Muscle layer of duodenum (tissue), 2 donors: ENCODE results near the gene WWOX.

Experiments
- H3K27ac ChIP-seq: one replicate; pipeline ENCODE4 v1.7.0; 2013; ENCODE audit warnings: mild to moderate bottlenecking, low read length
- H3K27me3 ChIP-seq: one replicate; pipeline ENCODE4 v1.7.0; 2013; ENCODE audit warnings: low read depth, mild to moderate bottlenecking, control low read depth, low read length
- H3K36me3 ChIP-seq, 2 donors: one replicate each; pipeline ENCODE4 v1.7.0; 2013; ENCODE audit warnings: low read length in 2 of 2, control low read depth in 1 of 2, mild to moderate bottlenecking in 1 of 2; ENCODE audit not compliant: insufficient read depth in 2 of 2, control insufficient read depth in 1 of 2
- H3K4me1 ChIP-seq, 2 donors: one replicate each; pipeline ENCODE4 v1.7.0; 2013; ENCODE audit warnings: low read length in 2 of 2, mild to moderate bottlenecking in 2 of 2, control low read depth in 1 of 2, moderate library complexity in 1 of 2; ENCODE audit not compliant: insufficient read depth in 2 of 2, control insufficient read depth in 1 of 2
- H3K4me3 ChIP-seq, 2 donors: one replicate each; pipeline ENCODE4 v1.7.0; 2013; ENCODE audit warnings: low read length in 2 of 2, low read depth in 1 of 2, mild to moderate bottlenecking in 1 of 2
- H3K9me3 ChIP-seq, 2 donors: one replicate each; pipeline ENCODE4 v1.7.0; 2013; ENCODE audit warnings: low read length in 2 of 2, control low read depth in 1 of 2, mild to moderate bottlenecking in 1 of 2; ENCODE audit not compliant: control insufficient read depth in 1 of 2
- donor health status: healthy.

WWOX gene

DNA sequence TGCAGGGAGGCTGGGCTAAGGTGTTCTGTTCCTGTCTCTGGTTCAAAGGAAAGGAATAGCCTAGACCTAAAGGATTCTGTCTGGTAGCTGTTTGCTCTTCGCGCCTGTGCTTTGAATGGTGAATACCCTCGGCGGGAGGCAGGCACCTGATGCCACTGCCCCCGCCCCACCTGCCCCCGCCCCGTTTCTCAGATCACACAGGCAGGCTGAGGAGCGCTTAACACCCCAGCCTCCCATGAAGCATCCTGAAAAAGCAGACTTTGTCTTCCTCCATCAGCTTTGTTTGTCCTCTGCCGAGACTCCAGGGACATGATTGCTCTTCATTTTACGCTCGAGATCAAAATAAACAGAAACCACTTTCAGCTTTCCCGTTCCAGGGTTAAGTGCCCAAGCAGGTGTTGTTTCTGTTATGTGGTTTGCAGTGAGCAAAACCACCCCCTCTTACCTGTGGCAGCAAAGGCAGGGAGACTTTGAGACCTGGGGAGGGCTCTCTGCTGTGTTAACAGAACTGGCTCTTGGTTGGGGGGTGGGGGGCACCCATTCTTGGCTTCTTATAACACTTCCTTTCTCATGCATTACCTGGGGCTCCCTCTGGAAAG is 452.1 kb downstream of the WWOX start:
- H3K27ac ChIP-seq: no peak overlapping the region
- H3K4me3 ChIP-seq: no peak overlapping the region
- H3K27me3 ChIP-seq: no peaks in the 10 kb centered on the region

DNA sequence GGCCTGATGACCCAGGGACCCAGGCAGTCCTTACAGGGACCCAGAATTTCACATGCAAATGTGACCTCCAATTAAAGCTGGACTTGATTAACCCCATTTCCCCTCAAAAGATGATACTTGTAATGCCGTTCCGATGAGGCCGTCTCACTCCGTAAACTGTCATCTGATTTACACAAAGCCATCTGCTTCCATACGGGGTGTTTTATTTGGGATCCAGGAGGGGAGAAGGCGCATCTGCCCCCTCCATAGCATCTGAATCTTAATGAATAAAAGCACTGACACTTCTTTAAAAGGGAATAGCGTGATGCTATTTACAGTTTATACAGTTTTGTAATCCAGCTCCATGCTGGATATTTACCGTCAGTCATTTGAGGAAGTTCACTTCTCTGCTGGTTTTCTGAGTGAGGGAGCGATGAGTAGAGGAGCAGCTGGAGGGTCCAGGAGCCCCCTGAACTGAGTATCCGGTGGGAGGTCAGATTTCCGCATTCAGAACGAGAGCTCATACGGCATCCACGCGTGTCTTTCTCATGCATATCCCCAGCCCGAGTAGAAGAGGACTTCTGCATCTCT is 452.7 kb downstream of the WWOX start:
- H3K9me3 ChIP-seq: no peaks in the 10 kb centered on the region
- no peak overlapping the region for H3K27ac ChIP-seq
- no peaks in the 10 kb centered on the region for H3K4me1 ChIP-seq
- no peaks in the 10 kb centered on the region for H3K36me3 ChIP-seq
- no peaks in the 10 kb centered on the region for H3K27me3 ChIP-seq
- H3K4me3 ChIP-seq: no peak overlapping the region

More for the DNA sequence above, 452.1 kb downstream of the WWOX start:
- H3K36me3 ChIP-seq: no peaks in the 10 kb centered on the region
- H3K9me3 ChIP-seq: no peaks in the 10 kb centered on the region
- H3K4me1 ChIP-seq: no peaks in the 10 kb centered on the region

DNA sequence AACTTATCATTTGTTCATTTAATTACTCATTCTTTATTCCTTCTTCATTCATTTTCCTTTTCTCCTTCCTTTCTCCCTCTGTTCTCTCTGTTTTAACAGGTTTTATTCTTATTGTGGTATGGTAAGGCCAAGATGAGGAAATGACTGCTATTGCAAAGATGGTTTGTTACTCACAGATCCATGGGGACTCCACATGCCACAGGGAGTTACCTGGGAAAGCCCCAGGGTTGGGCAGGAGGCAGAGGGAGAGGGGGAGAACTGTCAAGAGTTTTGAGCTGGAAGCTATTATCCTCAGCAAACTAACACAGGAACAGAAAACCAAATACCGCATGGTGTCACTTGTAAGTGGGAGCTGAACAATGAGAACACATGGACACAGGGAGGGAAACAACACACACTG is 453.3 kb downstream of the WWOX start:
- Histone ChIP-seq H3K4me3 (no peak overlapping the region), H3K9me3 (no peaks in the 10 kb centered on the region), H3K27me3 (no peaks in the 10 kb centered on the region), H3K27ac (no peak overlapping the region), H3K36me3 (no peaks in the 10 kb centered on the region), H3K4me1 (no peaks in the 10 kb centered on the region)

DNA sequence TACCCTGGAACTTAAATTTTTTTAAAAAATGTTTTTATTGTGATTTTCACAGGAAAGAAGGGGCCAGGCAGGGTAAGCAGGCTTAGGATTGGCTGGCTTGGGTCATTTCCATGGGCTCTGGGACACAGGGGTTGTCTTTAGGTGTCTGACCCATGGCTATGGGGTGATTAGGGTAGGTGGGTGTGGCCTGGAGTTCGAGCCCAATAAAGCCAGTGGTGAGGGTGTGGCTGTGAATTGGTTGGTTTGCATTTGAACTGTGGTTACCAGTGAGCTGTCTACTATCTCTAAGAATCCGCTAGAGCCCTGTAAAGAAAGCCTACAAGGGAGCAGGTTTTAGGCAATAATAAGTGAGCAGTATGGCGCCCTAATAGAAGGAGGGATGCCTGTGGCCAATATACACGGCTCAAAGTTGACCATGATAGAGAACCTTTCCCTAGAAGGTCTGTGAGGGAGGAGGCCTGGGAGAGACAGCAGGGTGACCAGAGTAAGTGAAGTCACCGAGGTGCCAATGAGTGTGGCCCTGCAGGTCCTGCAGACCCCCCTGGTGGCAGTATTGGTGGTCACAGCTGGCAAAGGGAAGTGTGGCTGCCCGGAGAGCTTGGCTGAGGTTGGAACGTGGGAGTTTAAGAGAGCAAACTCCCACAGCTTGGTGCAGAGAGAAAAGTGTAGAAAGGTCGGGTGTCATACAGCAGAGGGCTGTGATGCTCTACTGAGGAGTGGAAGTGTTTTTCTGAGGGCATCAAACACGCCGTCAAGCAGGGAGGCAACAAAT is 454.0 kb downstream of the WWOX start:
- no peak overlapping the region for H3K4me3 ChIP-seq
- H3K36me3 ChIP-seq: no peaks in the 10 kb centered on the region
- H3K9me3 ChIP-seq: no peaks in the 10 kb centered on the region
- no peaks in the 10 kb centered on the region for H3K27me3 ChIP-seq
- H3K27ac ChIP-seq: no peak overlapping the region
- no peaks in the 10 kb centered on the region for H3K4me1 ChIP-seq

DNA sequence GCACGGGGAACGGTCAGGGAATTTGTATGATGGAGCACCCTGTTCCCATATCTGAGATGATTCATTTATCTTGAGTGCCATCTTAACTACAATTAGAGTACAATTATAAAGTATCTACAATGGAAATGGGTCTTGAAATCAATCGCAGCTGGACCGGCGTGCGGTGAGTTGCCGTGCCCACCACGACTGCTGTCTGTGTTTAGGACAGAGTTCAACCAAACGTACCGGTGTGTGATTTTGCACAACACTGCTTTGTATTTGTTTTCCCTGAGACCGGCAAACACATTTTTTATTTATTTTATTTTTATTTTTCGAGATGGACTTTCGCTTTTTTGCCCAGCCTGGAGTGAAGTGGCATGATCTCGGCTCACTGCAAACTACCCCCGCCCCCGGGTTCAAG is 457.0 kb downstream of the WWOX start:
- Histone ChIP-seq H3K4me3 (no peak overlapping the region), H3K27ac (no peak overlapping the region), H3K4me1 (no peaks in the 10 kb centered on the region), H3K27me3 (no peaks in the 10 kb centered on the region), H3K36me3 (no peaks in the 10 kb centered on the region), H3K9me3 (no peaks in the 10 kb centered on the region)

DNA sequence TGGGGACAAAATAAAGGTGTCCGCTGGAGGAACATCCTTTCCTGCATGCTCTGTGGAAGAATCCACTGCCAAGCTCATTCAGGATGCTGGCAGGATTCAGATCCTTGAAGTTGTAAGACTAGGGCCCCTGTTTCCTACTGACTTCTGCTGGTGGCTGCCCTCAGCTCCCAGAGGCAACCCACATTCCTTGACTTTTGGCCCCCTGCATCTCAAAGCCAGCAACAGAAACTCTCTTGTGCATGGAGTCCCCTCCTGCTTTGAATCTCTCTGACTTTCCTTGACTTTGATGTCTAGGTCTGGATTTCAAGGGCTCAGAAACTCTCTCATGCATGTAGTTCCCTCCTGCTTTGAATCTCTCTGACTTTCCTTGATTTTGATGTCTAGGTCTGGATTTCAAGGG is 461.5 kb downstream of the WWOX start:
- Histone ChIP-seq H3K27ac (no peak overlapping the region), H3K4me3 (no peak overlapping the region), H3K27me3 (no peaks in the 10 kb centered on the region), H3K36me3 (no peaks in the 10 kb centered on the region), H3K9me3 (peaks cover 0 to 6% of the 10 kb centered on the region in 2 donors), H3K4me1 (no peaks in the 10 kb centered on the region)

DNA sequence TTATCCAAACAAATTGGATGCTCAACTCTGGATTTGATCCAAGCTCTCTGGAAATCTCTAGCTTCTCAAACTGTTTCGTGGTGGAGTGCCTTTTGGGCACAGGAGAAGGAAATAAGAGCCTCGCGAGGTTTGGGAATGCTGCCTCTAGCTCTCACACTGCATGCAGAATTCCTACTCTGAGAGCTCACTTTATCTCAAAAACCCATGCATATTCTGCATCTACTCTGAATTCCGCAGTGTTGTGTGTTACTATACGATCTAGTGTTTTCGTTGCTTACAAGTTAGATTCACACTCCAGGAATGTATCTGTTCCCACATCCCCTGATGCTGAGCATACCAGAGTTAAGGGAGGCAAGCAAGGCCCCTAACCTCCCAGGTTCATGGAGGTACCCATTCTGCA is 462.7 kb downstream of the WWOX start:
- no peak overlapping the region for H3K27ac ChIP-seq
- no peaks in the 10 kb centered on the region for H3K4me1 ChIP-seq
- no peak overlapping the region for H3K4me3 ChIP-seq
- H3K9me3 ChIP-seq: peaks cover 0 to 6% of the 10 kb centered on the region in 2 donors
- no peaks in the 10 kb centered on the region for H3K36me3 ChIP-seq
- no peaks in the 10 kb centered on the region for H3K27me3 ChIP-seq

DNA sequence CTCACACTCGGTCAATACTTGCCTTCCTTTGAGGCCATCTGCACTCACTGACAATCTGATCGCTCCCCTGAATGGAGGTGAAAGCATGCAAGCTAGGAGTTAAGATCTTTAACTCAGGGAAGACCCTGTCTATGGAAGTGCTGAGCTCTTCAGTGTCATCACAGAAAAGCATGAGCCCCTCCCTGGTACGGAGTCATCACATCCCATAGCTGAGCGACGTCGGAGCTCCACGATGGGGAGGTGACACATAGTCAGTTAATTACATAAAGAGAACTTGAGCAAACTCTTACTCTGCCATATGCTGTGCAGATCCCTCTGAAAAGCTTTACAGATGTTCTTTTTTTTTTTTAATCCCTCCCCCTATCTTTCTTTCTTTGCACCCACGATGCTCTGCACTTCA is 463.2 kb downstream of the WWOX start:
- peaks cover 0 to 6% of the 10 kb centered on the region in 2 donors for H3K9me3 ChIP-seq
- no peaks in the 10 kb centered on the region for H3K36me3 ChIP-seq
- no peaks in the 10 kb centered on the region for H3K27me3 ChIP-seq
- H3K4me3 ChIP-seq: no peak overlapping the region
- H3K4me1 ChIP-seq: no peaks in the 10 kb centered on the region
- no peak overlapping the region for H3K27ac ChIP-seq

DNA sequence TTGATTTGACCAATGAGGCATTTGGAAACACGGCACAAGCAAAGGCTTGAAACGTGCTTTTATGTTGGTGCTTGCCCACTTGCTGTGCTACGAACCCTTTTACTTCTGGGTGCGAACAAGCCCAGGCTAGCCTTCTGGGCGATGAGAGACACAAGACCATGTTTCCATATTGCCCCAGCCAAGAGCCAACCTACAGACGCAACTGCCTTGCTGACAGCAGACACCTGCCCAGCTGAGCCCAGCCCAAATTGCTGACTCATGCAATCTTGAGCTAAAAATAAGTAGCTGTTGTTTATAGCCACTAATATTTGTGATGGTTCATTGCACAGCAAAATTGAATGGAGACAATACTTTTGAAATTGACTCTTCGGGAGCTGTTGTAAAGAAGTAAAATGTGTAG is 464.5 kb downstream of the WWOX start:
- Histone ChIP-seq H3K9me3 (peaks cover 0 to 6% of the 10 kb centered on the region in 2 donors), H3K27me3 (no peaks in the 10 kb centered on the region), H3K36me3 (no peaks in the 10 kb centered on the region), H3K27ac (no peak overlapping the region), H3K4me3 (no peak overlapping the region), H3K4me1 (no peaks in the 10 kb centered on the region)

DNA sequence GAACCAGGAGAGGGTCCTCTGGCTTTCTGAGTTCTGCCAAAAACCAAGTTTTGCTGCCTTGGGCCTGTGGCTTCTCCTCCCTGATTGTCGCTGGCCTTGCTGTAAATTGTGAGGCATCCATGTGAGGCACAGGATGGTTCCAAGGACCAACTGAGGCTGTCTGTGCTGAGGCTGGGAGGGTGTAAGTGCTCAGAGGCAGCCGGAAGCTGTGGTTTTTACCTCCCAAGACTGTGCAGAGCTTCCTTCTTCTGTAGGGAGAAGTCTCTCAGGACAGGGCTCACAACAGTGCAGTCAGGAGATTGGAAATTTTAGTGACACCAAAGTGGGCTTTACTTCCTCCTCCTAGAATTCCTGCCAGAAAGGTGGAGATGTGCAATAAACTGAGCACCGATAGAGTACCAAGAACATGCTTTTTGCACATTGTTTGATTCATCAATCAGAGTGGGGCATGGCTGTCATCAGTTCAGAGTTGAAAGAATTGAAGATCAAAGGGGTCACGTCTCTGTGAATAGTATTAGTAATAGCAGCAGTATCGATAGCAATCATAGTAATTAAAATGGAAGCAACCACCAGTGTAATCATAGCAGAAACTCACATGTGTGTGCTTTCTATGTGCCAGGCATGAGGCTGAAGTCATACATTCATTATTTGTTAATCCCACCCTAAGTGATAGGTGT is 467.1 kb downstream of the WWOX start:
- Histone ChIP-seq H3K9me3 (peaks cover 0 to 6% of the 10 kb centered on the region in 2 donors), H3K4me1 (no peaks in the 10 kb centered on the region), H3K4me3 (no peak overlapping the region)

DNA sequence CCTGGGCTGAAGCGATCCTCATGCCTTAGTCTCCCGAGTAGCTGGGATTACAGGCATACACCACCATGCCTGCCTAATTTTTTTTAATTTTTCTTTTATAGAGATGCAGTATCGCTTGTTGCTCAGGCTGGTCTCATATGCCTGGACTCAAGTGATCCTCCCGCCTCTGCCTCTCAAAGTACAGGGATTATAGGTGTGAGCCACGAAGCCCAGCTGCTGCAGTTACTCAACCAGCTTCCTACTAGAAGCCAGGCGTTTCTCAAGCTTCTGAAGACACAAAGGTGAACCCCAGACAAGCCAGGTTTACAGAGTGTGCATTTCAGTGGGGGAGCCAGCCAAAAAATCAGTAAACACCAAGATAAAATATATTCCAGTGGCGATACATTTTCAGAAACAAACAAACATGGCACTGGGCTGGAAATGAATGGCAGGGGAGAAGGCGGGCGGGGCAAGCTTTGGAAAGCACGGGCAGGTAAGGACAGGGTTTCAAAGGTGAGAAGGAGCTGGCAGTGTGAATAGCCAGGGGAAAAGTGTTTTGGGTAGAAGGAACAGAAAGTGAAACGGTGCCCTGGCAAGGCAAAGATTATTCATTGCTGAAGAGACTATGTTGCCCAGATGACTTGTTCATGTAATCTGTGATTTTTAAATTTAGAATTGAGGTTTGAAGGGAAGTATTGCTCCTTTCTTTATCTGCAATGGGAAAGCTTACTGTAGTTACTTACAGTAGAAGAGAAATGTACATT is 471.1 kb downstream of the WWOX start:
- H3K36me3 ChIP-seq: no peaks in the 10 kb centered on the region
- H3K27ac ChIP-seq: no peak overlapping the region
- H3K9me3 ChIP-seq: no peaks in the 10 kb centered on the region
- H3K4me1 ChIP-seq: no peaks in the 10 kb centered on the region
- no peaks in the 10 kb centered on the region for H3K27me3 ChIP-seq
- H3K4me3 ChIP-seq: no peak overlapping the region

More for the DNA sequence above, 467.1 kb downstream of the WWOX start:
- no peaks in the 10 kb centered on the region for H3K36me3 ChIP-seq
- no peak overlapping the region for H3K27ac ChIP-seq
- no peaks in the 10 kb centered on the region for H3K27me3 ChIP-seq
